Measurements from ENCODE around the gene STAB2. TPM values are rescaled to one million over a fixed set of nuclear protein-coding genes. Genes with fewer than 3 reads are reported as not detected.

STAB2 gene
- polyA plus RNA-seq, 3 donors = not detected

- Mint-ChIP-seq H3K27me3 (ENCODE audit: low read depth in 3 of 3) (peaks cover 12 to 20% (median 15%) of the 10 kb centered on the region in 3 donors), H3K4me3 (no peak overlapping the region), H3K4me1 (no peaks in the 10 kb centered on the region), H3K36me3 (no peaks in the 10 kb centered on the region), H3K27ac (peak overlapping the region in 1 of 7 donors; percentile 54), H3K9me3 (peaks cover 0 to 2% (median 0%) of the 10 kb centered on the region in 7 donors)
- Histone ChIP-seq H3K36me3 (replicated peaks in 1 of 2; ENCODE audit: control insufficient read depth in 1 of 2, insufficient read depth in 2 of 2, low read length in 2 of 2) (no peaks in the 10 kb centered on the region), H3K27ac (ENCODE audit: low read depth in 1 of 2, low read length in 2 of 2) (no peak overlapping the region), H3K4me3 (replicated peaks in 1 of 3; ENCODE audit: low read depth in 2 of 3, low read length in 3 of 3) (no peak overlapping the region), H2AFZ (ENCODE audit: insufficient read depth, low read depth, low read length, poor library complexity, severe bottlenecking) (no peak overlapping the region), H3K4me1 (ENCODE audit: control insufficient read depth in 1 of 2, insufficient read depth in 2 of 2, low read length in 2 of 2) (no peaks in the 10 kb centered on the region), H3K9me3 (replicated peaks in 1 of 2; ENCODE audit: control insufficient read depth in 1 of 2, insufficient read depth in 1 of 2, low read length in 2 of 2) (no peaks in the 10 kb centered on the region), H3K4me2 (replicated peaks; ENCODE audit: extremely low read depth, low read length, poor library complexity, severe bottlenecking) (no peak overlapping the region), H3K79me2 (ENCODE audit: insufficient read depth, low read length) (no peaks in the 10 kb centered on the region), H3K9ac (ENCODE audit: insufficient read depth, low read length, poor library complexity, severe bottlenecking) (no peak overlapping the region), H3K27me3 (ENCODE audit: control insufficient read depth in 2 of 2, insufficient read depth in 2 of 2, low read length in 2 of 2) (peaks cover 0 to 5% of the 10 kb centered on the region in 2 donors), H4K20me1 (ENCODE audit: insufficient read depth, low read length) (no peaks in the 10 kb centered on the region)
- intact Hi-C loops (cut with micrococcal nuclease) = no loop called here
- 100% methylated on average over 2 of the region's 2 CpGs for WGBS (ENCODE audit: insufficient coverage)
- TF ChIP-seq CTCF (IDR thresholded peaks at IDR 0.05) = no peak
- DNase-seq = no peak
Observed at GRCh38 chr12:103712216-103712615, 125.1 kb downstream of the STAB2 start.

- Mint-ChIP-seq H3K27me3 (ENCODE audit: low read depth in 3 of 3) (peaks cover under 1 to 8% (median 1%) of the 10 kb centered on the region in 3 donors), H3K9me3 (peaks cover 0 to 2% (median 0%) of the 10 kb centered on the region in 7 donors), H3K4me3 (no peak overlapping the region), H3K4me1 (no peaks in the 10 kb centered on the region), H3K36me3 (no peaks in the 10 kb centered on the region), H3K27ac (no peak overlapping the region)
- Histone ChIP-seq H4K20me1 (ENCODE audit: insufficient read depth, low read length) (no peaks in the 10 kb centered on the region), H3K4me1 (ENCODE audit: control insufficient read depth in 1 of 2, insufficient read depth in 2 of 2, low read length in 2 of 2) (no peaks in the 10 kb centered on the region), H3K27me3 (ENCODE audit: control insufficient read depth in 2 of 2, insufficient read depth in 2 of 2, low read length in 2 of 2) (peaks cover 0 to 4% of the 10 kb centered on the region in 2 donors), H3K9ac (ENCODE audit: insufficient read depth, low read length, poor library complexity, severe bottlenecking) (no peak overlapping the region), H3K27ac (ENCODE audit: low read depth in 1 of 2, low read length in 2 of 2) (no peak overlapping the region), H3K9me3 (replicated peaks in 1 of 2; ENCODE audit: control insufficient read depth in 1 of 2, insufficient read depth in 1 of 2, low read length in 2 of 2) (no peaks in the 10 kb centered on the region), H3K4me2 (replicated peaks; ENCODE audit: extremely low read depth, low read length, poor library complexity, severe bottlenecking) (no peak overlapping the region), H3K79me2 (ENCODE audit: insufficient read depth, low read length) (no peaks in the 10 kb centered on the region), H3K36me3 (replicated peaks in 1 of 2; ENCODE audit: control insufficient read depth in 1 of 2, insufficient read depth in 2 of 2, low read length in 2 of 2) (no peaks in the 10 kb centered on the region), H3K4me3 (replicated peaks in 1 of 3; ENCODE audit: low read depth in 2 of 3, low read length in 3 of 3) (no peak overlapping the region), H2AFZ (ENCODE audit: insufficient read depth, low read depth, low read length, poor library complexity, severe bottlenecking) (no peak overlapping the region)
- TF ChIP-seq CTCF (IDR thresholded peaks at IDR 0.05) = no peak
- DNase-seq = no peak
- intact Hi-C loops (cut with micrococcal nuclease) = no loop called here
- WGBS (ENCODE audit: insufficient coverage) = 97% methylated on average over 4 of the region's 4 CpGs
Observed at GRCh38 chr12:103715494-103715893, 128.4 kb downstream of the STAB2 start.

All from CD14-positive monocyte (primary cell).